HEK293 (cell line): ENCODE measurements around the gene EIPR1.

ENCODE experiments used
- CTCF ChIA-PET: fragments of 350-600 bp; formaldehyde crosslinking; extraction: SDS; loops from one replicate; lab custom pipeline; 2021; ENCODE audit warnings: antibody characterized with exemption; lab: Yijun Ruan, JAX
- POLR2A ChIA-PET: fragments of 300-600 bp; formaldehyde crosslinking; extraction: SDS; loops from one replicate; lab custom pipeline; 2020; ENCODE audit warnings: antibody characterized with exemption, inconsistent platforms; lab: Yijun Ruan, JAX
- H3K27ac ChIP-seq: fragments of 200-500 bp; sonication (Bioruptor generic); 2 replicates; pipeline ENCODE4 v1.5.1; 2014; ENCODE audit warnings: low read depth, low read length, control low read depth, inconsistent platforms; ENCODE audit errors: extremely low read depth
- H3K36me3 ChIP-seq, 2 experiments: fragments of 200-500 bp in 1 of 2; sonication (Bioruptor generic) in 1 of 2; 1 replicate in 1 of 2; 2 replicates in 1 of 2; pipeline ENCODE4 v1.5.1; 2014 to 2017; ENCODE audit warnings: inconsistent platforms in 2 of 2, low read length in 2 of 2; ENCODE audit not compliant: control insufficient read depth in 2 of 2, insufficient read depth in 1 of 2
- H3K4me1 ChIP-seq: fragments of 200-500 bp; sonication (Bioruptor generic); 2 replicates; pipeline ENCODE4 v1.5.1; 2014; ENCODE audit warnings: mild to moderate bottlenecking, low read length, inconsistent platforms; ENCODE audit not compliant: control insufficient read depth, insufficient read depth
- H3K4me3 ChIP-seq: 2 replicates; pipeline ENCODE4 v1.5.1; 2011; ENCODE audit warnings: low read depth, mild to moderate bottlenecking, control low read depth, low read length, moderate library complexity
- H3K9me3 ChIP-seq: fragments of 200-500 bp; sonication (Bioruptor generic); 2 replicates; pipeline ENCODE4 v1.5.1; 2014; ENCODE audit warnings: low read depth, low read length, inconsistent platforms; ENCODE audit not compliant: control insufficient read depth, insufficient read depth
- BCL6B ChIP-seq: fragments of 450-650 bp; formaldehyde crosslinking; IDR thresholded peaks from 2 replicates; pipeline ENCODE4 v1.5.1; 2017; ENCODE audit warnings: missing biosample characterization, missing genetic modification characterization
- KLF16 ChIP-seq: fragments of 450-650 bp; formaldehyde crosslinking; IDR thresholded peaks from 2 replicates; pipeline ENCODE4 v1.5.1; 2017; ENCODE audit warnings: missing biosample characterization, missing genetic modification characterization
- MEIS1 ChIP-seq: sonication (generic); formaldehyde crosslinking; IDR thresholded peaks from 2 replicates; pipeline ENCODE4 v1.8.1; 2022; ENCODE audit warnings: missing genetic modification reagents, mild to moderate bottlenecking, borderline replicate concordance
- PRDM10 ChIP-seq: fragments of 450-650 bp; formaldehyde crosslinking; IDR thresholded peaks from 2 replicates; pipeline ENCODE4 v1.5.1; 2016; ENCODE audit warnings: missing biosample characterization, missing genetic modification characterization
- RBAK ChIP-seq: fragments of 450-650 bp; formaldehyde crosslinking; IDR thresholded peaks from 2 replicates; pipeline ENCODE4 v1.5.1; 2016; ENCODE audit warnings: missing biosample characterization, missing genetic modification characterization
- YY2 ChIP-seq: fragments of 450-650 bp; formaldehyde crosslinking; IDR thresholded peaks from 2 replicates; pipeline ENCODE4 v1.5.1; 2016; ENCODE audit warnings: missing biosample characterization, missing genetic modification characterization
- ZBTB26 ChIP-seq: fragments of 450-650 bp; formaldehyde crosslinking; optimal IDR thresholded peaks from 2 replicates; pipeline ENCODE3; 2016; ENCODE audit warnings: missing biosample characterization, mild to moderate bottlenecking, missing genetic modification characterization
- ZFP3 ChIP-seq: fragments of 450-650 bp; formaldehyde crosslinking; IDR thresholded peaks from 2 replicates; pipeline ENCODE4 v1.5.1; 2016; ENCODE audit warnings: low read depth, missing biosample characterization, missing genetic modification characterization
- ZNF10 ChIP-seq: fragments of 450-650 bp; formaldehyde crosslinking; IDR thresholded peaks from 2 replicates; pipeline ENCODE4 v1.5.1; 2017; ENCODE audit warnings: missing biosample characterization, missing genetic modification characterization
- ZNF146 ChIP-seq: fragments of 450-650 bp; formaldehyde crosslinking; IDR thresholded peaks from 2 replicates; pipeline ENCODE4 v1.5.1; 2016; ENCODE audit warnings: missing biosample characterization, missing genetic modification characterization
- ZNF221 ChIP-seq: fragments of 450-650 bp; formaldehyde crosslinking; IDR thresholded peaks from 2 replicates; pipeline ENCODE4 v1.5.1; 2017; ENCODE audit warnings: missing biosample characterization, missing genetic modification characterization, borderline replicate concordance
- ZNF404 ChIP-seq: fragments of 450-650 bp; formaldehyde crosslinking; IDR thresholded peaks from 2 replicates; pipeline ENCODE4 v1.5.1; 2017; ENCODE audit warnings: missing biosample characterization, missing genetic modification characterization
- ZNF426 ChIP-seq: fragments of 450-650 bp; formaldehyde crosslinking; IDR thresholded peaks from 2 replicates; pipeline ENCODE4 v1.5.1; 2017; ENCODE audit warnings: missing biosample characterization, missing genetic modification characterization, mild to moderate bottlenecking, inconsistent platforms, moderate library complexity
- ZNF473 ChIP-seq: fragments of 450-650 bp; formaldehyde crosslinking; IDR thresholded peaks from 2 replicates; pipeline ENCODE4 v1.5.1; 2017; ENCODE audit warnings: missing biosample characterization, missing genetic modification characterization
- ZNF558 ChIP-seq: fragments of 450-650 bp; formaldehyde crosslinking; IDR thresholded peaks from 2 replicates; pipeline ENCODE4 v1.5.1; 2016; ENCODE audit warnings: missing biosample characterization, missing genetic modification characterization
- ZNF561 ChIP-seq: fragments of 450-650 bp; IDR thresholded peaks from 2 replicates; pipeline ENCODE4 v1.5.1; 2018; ENCODE audit warnings: missing biosample characterization, missing genetic modification characterization, borderline replicate concordance
- ZNF571 ChIP-seq: fragments of 450-650 bp; formaldehyde crosslinking; IDR thresholded peaks from 2 replicates; pipeline ENCODE4 v1.5.0; 2017; ENCODE audit warnings: missing biosample characterization, missing genetic modification characterization
- ZNF600 ChIP-seq: fragments of 450-650 bp; formaldehyde crosslinking; IDR thresholded peaks from 2 replicates; pipeline ENCODE4 v1.5.1; 2016; ENCODE audit warnings: missing biosample characterization, missing genetic modification characterization
- ZNF645 ChIP-seq: fragments of 450-650 bp; formaldehyde crosslinking; IDR thresholded peaks from 2 replicates; pipeline ENCODE4; 2016; ENCODE audit warnings: missing biosample characterization, missing genetic modification characterization
- ZNF670 ChIP-seq: fragments of 450-650 bp; formaldehyde crosslinking; IDR thresholded peaks from 2 replicates; pipeline ENCODE4 v1.5.1; 2016; ENCODE audit warnings: missing biosample characterization, missing genetic modification characterization, low read depth
- ZNF677 ChIP-seq: fragments of 450-650 bp; IDR thresholded peaks from 2 replicates; pipeline ENCODE4 v1.5.0; 2018; ENCODE audit warnings: missing biosample characterization, mild to moderate bottlenecking, missing genetic modification characterization, moderate library complexity
- ZNF707 ChIP-seq: fragments of 450-650 bp; formaldehyde crosslinking; IDR thresholded peaks from 2 replicates; pipeline ENCODE4 v1.5.1; 2016; ENCODE audit warnings: missing biosample characterization, missing genetic modification characterization
- ZNF768 ChIP-seq: fragments of 450-650 bp; formaldehyde crosslinking; IDR thresholded peaks from 2 replicates; pipeline ENCODE4 v1.5.1; 2018; ENCODE audit warnings: missing biosample characterization, mild to moderate bottlenecking, missing genetic modification characterization
- ZNF776 ChIP-seq: fragments of 450-650 bp; formaldehyde crosslinking; IDR thresholded peaks from 2 replicates; pipeline ENCODE4 v1.5.0; 2017; ENCODE audit warnings: missing biosample characterization, missing genetic modification characterization, borderline replicate concordance
- ZNF777 ChIP-seq: fragments of 450-650 bp; formaldehyde crosslinking; IDR thresholded peaks from 2 replicates; pipeline ENCODE4 v1.5.1; 2017; ENCODE audit warnings: missing biosample characterization, missing genetic modification characterization, borderline replicate concordance
- ZNF785 ChIP-seq: fragments of 450-650 bp; formaldehyde crosslinking; IDR thresholded peaks from 2 replicates; pipeline ENCODE4 v1.5.1; 2016; ENCODE audit warnings: missing biosample characterization, missing genetic modification characterization

Gene EIPR1

GRCh38 chr2:3214065-3214464, 163.6 kb downstream of the EIPR1 start:
- no peak overlapping the region for H3K4me3 ChIP-seq
- H3K9me3 ChIP-seq = no peaks in the 10 kb centered on the region
- ChIA-PET POLR2A (no interaction called here), CTCF (no interaction called here)
- H3K36me3 ChIP-seq = no peaks in the 10 kb centered on the region
- H3K4me1 ChIP-seq = no peaks in the 10 kb centered on the region
- TF ChIP-seq ZNF473 = no peak
- TF ChIP-seq RBAK (tag by site-specific recombination) = no peak
- no peak for TF ChIP-seq ZNF670 (tag by site-specific recombination)
- TF ChIP-seq ZNF146 = no peak
- no peak for TF ChIP-seq ZNF785 (tag by site-specific recombination)
- TF ChIP-seq ZNF404 (tag by site-specific recombination) = no peak
- TF ChIP-seq ZNF707 (tag by site-specific recombination) = no peak
- no peak for TF ChIP-seq ZNF645
- TF ChIP-seq PRDM10 (tag by site-specific recombination) = no peak
- TF ChIP-seq ZNF561 (tag by site-specific recombination) = no peak
- no peak overlapping the region for H3K27ac ChIP-seq

GRCh38 chr2:3212984-3213383, 164.6 kb downstream of the EIPR1 start:
- TF ChIP-seq BCL6B (tag by site-specific recombination) (no peak), ZNF600 (tag by site-specific recombination) (no peak), ZBTB26 (tag by site-specific recombination) (no peak), ZNF777 (no peak), ZNF221 (tag by site-specific recombination) (no peak), ZFP3 (tag by site-specific recombination) (no peak), ZNF558 (tag by site-specific recombination) (no peak), KLF16 (tag by site-specific recombination) (no peak), ZNF426 (no peak), MEIS1 (CRISPR knock-in tag) (no peak), ZNF776 (tag by site-specific recombination) (no peak), ZNF677 (no peak), ZNF707 (tag by site-specific recombination) (no peak), ZNF10 (tag by site-specific recombination) (no peak), YY2 (no peak), ZNF768 (no peak), ZNF571 (tag by site-specific recombination) (no peak)
- H3K4me3 ChIP-seq = no peak overlapping the region

More at GRCh38 chr2:3212984-3213383, 164.6 kb downstream of the EIPR1 start:
- Histone ChIP-seq H3K36me3 (no peaks in the 10 kb centered on the region), H3K9me3 (no peaks in the 10 kb centered on the region), H3K27ac (no peak overlapping the region), H3K4me1 (no peaks in the 10 kb centered on the region)
- POLR2A ChIA-PET = no interaction called here
- CTCF ChIA-PET = no interaction called here
